H1 (cell line): ENCODE measurements around the gene SLC27A2. TPM values are rescaled to one million over a fixed set of nuclear protein-coding genes. Genes with fewer than 3 reads are reported as not detected.

Source experiments
- CEBPB ChIP-seq: IDR thresholded peaks from 2 replicates; pipeline ENCODE4 v1.6.1; 2012; ENCODE audit warnings: low read depth, low read length
- EZH2 ChIP-seq: fragments of 200-600 bp; sonication (generic); IDR thresholded peaks from 2 replicates; pipeline ENCODE4 v1.7.1; 2012; ENCODE audit warnings: low read depth, mild to moderate bottlenecking, moderate library complexity, low read length, inconsistent platforms; ENCODE audit not compliant: severe bottlenecking
- HDAC6 ChIP-seq: IDR thresholded peaks from one replicate; pipeline ENCODE4 v1.7.1; 2012; ENCODE audit warnings: low read depth, mild to moderate bottlenecking, inconsistent platforms, low read length, moderate library complexity
- RFX5 ChIP-seq: IDR thresholded peaks from 2 replicates; pipeline ENCODE4 v1.6.1; 2011; ENCODE audit warnings: low read depth, low read length, improper control_type of control experiment, borderline replicate concordance
- SP2 ChIP-seq: IDR thresholded peaks from 2 replicates; pipeline ENCODE4 v1.6.1; 2012; ENCODE audit warnings: mild to moderate bottlenecking, low read length, inconsistent platforms
- ZNF274 ChIP-seq: IDR thresholded peaks from 2 replicates; pipeline ENCODE4 v1.7.0; 2012; ENCODE audit warnings: low read length, borderline replicate concordance; ENCODE audit errors: extremely low read depth
- polyA plus RNA-seq, 7 experiments: library from polyadenylated mRNA; depleted of rRNA in 3 of 7; stranded (reverse) in 5 of 7; unstranded in 2 of 7; fragments of >200 nt in 5 of 7; fragments of 200-250 nt in 2 of 7; gene quantifications; 1 replicate in 5 of 7; 2 replicates in 1 of 7; 4 replicates in 1 of 7; pipeline versions ENCODE4 v1.2.1 to v1.2.3, GENCODE V29; 2011 to 2013; ENCODE audit warnings: missing spikeins in 2 of 7, mixed read lengths in 2 of 7
- total RNA-seq: library from RNA; stranded (reverse); fragmentation: NEBNext Ultra II Directional; extraction: Animal tissue kit (Norgen Biotek cat#: 25700); gene quantifications from 2 replicates; pipeline ENCODE4 v1.2.1, GENCODE V29; 2021

SLC27A2 gene
- total and polyA plus RNA-seq, 2 of the 8 experiments (the other 6 are each of a cell fraction or from before 2014, with no cell fraction given) = 5.6 to 5.8 TPM

DNA sequence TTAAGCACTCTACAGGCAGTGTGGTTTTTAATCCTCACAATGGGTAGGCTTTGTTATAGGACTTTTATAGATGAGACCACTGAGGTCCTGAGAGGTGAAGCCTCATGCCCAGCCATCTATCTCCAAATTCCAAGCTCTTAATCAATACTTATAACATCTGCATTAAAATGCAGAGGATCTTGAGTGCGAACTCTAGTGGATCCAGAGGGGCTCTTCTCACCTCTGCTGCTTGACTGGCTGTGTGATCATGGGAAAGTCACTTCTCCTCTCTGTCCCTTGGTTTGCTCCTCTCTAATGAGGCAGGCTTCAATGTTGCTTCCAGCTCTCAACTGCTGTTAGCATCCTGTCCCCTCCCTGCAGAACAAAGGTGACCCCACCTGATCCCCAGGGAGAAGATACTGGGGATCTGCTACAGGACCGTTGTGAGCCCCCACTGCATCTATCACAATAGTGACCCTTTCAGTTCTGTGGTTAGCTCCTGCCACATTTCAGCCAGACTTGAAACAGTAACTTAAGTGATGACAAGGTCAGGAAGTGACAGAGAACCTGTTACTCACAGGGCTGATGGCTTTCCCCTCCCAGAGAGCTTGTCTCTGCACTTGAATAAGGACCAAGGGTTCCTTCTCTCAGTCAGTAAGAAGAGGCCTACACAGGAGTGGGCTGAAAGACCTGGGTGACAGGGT, 1.3 kb downstream of the SLC27A2 start (continued):
- TF ChIP-seq RFX5 = no peak
- no peak for TF ChIP-seq SP2
- TF ChIP-seq EZH2 = no peak
- TF ChIP-seq ZNF274 = no peak
- TF ChIP-seq CEBPB = no peak
- no peak for TF ChIP-seq HDAC6
